Omental fat pad (tissue), 4 donors: ENCODE data around the gene SLIT1. TPM values are rescaled to one million over a fixed set of nuclear protein-coding genes. Genes with fewer than 3 reads are reported as not detected.

ENCODE experiments used
- ATAC-seq: fragments of 150-250 bp; one replicate; pipeline ENCODE4 v1.9.1; 2016; ENCODE audit warnings: mild to moderate bottlenecking, moderate library complexity; ENCODE audit not compliant: low FRiP score
- DNase-seq: peaks from one replicate; pipeline ENCODE4 v3.0.0-alpha.2; 2019; ENCODE audit warnings: low spot score
- total RNA-seq, 4 donors: library from RNA; depleted of rRNA; stranded (reverse); fragments of >200 nt; gene quantifications; one replicate each; pipeline ENCODE4 v1.1.0, GENCODE V29; 2016
- TF ChIP-seq, protein P1 (sequence below), 3 donors: fragments of 450-650 bp; IDR thresholded peaks; one replicate each; pipeline ENCODE4 v1.5.1; 2016 to 2017; ENCODE audit warnings: antibody characterized with exemption in 3 of 3, mild to moderate bottlenecking in 3 of 3, moderate library complexity in 2 of 3

Gene SLIT1
- total RNA-seq, 4 donors from 2014 or later = 0.12 to 1.1 (median 0.28) TPM

GRCh38 chr10:97136756-97137155 is 49.0 kb downstream of the SLIT1 start:
- TF ChIP-seq, protein P1, sequence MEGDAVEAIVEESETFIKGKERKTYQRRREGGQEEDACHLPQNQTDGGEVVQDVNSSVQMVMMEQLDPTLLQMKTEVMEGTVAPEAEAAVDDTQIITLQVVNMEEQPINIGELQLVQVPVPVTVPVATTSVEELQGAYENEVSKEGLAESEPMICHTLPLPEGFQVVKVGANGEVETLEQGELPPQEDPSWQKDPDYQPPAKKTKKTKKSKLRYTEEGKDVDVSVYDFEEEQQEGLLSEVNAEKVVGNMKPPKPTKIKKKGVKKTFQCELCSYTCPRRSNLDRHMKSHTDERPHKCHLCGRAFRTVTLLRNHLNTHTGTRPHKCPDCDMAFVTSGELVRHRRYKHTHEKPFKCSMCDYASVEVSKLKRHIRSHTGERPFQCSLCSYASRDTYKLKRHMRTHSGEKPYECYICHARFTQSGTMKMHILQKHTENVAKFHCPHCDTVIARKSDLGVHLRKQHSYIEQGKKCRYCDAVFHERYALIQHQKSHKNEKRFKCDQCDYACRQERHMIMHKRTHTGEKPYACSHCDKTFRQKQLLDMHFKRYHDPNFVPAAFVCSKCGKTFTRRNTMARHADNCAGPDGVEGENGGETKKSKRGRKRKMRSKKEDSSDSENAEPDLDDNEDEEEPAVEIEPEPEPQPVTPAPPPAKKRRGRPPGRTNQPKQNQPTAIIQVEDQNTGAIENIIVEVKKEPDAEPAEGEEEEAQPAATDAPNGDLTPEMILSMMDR (IDR thresholded peaks at IDR 0.05) = no peak
- no peak for DNase-seq
- no peak for ATAC-seq

GRCh38 chr10:97135464-97135863 is 50.3 kb downstream of the SLIT1 start:
- no peak for ATAC-seq
- TF ChIP-seq, protein P1 (IDR thresholded peaks at IDR 0.05) = no peak
- DNase-seq = no peak

DNA sequence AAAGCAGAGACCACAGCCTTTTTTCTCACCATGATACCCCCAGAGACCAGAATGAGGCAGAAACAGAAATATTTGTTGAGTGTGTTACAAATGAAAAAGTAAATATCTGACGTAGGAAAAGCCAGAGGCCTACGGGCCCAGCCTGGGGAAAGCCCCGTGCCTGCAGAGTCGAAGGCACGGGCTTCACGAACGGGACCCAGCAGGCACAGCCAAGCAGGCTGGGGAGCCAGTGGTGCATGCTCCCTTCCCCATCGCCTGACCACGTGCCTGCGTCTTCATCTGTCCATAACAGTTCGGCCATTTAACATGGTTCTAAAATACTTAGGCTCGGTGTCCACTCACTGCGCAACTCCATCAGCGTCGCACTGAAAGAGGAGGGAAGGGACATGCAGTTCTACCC is 50.8 kb downstream of the SLIT1 start:
- TF ChIP-seq, protein P1 (IDR thresholded peaks at IDR 0.05) = no peak
- DNase-seq (no peak), ATAC-seq (no peak)

GRCh38 chr10:97134110-97134509 is 51.6 kb downstream of the SLIT1 start:
- TF ChIP-seq, protein P1 (IDR thresholded peaks at IDR 0.05) = no peak
- ATAC-seq (no peak), DNase-seq (no peak)

DNA sequence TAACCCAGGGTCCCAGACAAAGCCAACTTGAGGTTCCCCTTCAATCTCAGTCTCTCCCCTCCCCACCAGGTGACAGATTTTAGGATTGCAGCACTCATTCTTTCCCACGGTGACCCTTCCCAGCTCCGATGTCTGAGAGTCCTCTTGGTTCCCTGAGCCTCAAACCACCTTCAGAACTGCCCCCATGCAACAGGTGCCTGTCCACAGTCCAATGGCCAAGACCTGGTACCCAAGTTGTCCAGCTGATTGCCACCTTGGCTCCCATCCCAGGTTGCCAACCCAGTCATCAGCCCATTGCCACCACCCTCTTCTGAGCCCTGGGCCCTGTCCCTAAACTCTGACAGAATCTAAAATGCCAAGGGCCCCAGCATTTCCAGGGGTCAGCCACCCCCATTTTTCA is 53.5 kb downstream of the SLIT1 start:
- TF ChIP-seq, protein P1 (IDR thresholded peaks at IDR 0.05) = no peak
- DNase-seq (no peak), ATAC-seq (no peak)

DNA sequence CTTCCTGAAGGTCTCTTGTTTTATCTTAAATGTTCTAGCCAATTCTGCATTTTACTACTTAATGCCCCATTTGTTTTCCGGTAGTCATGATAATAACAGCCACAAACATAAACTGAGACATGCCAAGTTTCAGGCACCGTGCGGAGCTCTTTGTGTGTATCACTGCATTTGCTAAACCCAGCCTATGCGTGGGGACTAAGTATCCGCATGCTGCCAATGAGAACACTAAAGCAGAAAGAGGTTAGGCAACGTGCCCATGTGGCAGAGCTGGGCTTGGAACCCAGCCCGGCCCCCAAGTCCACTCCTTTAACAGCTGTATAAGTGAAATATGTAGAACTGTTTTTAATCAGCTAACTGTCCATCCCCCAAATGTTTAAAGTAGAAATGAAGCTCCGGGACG is 54.1 kb downstream of the SLIT1 start:
- ATAC-seq = no peak
- TF ChIP-seq, protein P1 (IDR thresholded peaks at IDR 0.05) = no peak

GRCh38 chr10:97131181-97131628 is 54.6 kb downstream of the SLIT1 start:
- no peak for DNase-seq
- ATAC-seq = no peak
- TF ChIP-seq, protein P1 (IDR thresholded peaks at IDR 0.05) = no peak

More for the DNA sequence above, 54.1 kb downstream of the SLIT1 start:
- DNase-seq = no peak
